Measurements from ENCODE around the gene UPF3A. TPM values are rescaled to one million over a fixed set of nuclear protein-coding genes. Genes with fewer than 3 reads are reported as not detected.

The UPF3A gene, protein sequence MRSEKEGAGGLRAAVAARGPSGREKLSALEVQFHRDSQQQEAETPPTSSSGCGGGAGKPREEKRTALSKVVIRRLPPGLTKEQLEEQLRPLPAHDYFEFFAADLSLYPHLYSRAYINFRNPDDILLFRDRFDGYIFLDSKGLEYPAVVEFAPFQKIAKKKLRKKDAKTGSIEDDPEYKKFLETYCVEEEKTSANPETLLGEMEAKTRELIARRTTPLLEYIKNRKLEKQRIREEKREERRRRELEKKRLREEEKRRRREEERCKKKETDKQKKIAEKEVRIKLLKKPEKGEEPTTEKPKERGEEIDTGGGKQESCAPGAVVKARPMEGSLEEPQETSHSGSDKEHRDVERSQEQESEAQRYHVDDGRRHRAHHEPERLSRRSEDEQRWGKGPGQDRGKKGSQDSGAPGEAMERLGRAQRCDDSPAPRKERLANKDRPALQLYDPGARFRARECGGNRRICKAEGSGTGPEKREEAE
- 10 to 100 TPM; 27.5 to 63.6 (median 38.6) TPM for total RNA-seq
- 100 to 1,000 TPM in 1 of 3 donors, 10 to 100 TPM in 2; 47.5 to 130 (median 78.6) TPM for polyA plus RNA-seq
- long read RNA-seq, donor 1, partial matches to known transcripts = 11 of 24 reads
- long read RNA-seq, donor 1, other reads (novel, unspliced or antisense) = 0 of 24 reads
- long read RNA-seq, donor 2, transcript UPF3A-205 (3 exons, 423 nt) = major isoform, 17 of 39 reads
- long read RNA-seq, donor 2, transcript UPF3A-207 (4 exons, 678 nt) = minor isoform, 6 of 39 reads
- long read RNA-seq, donor 2, partial matches to known transcripts = 11 of 39 reads
- long read RNA-seq, donor 2, other reads (novel, unspliced or antisense) = 0 of 39 reads
- long read RNA-seq, donor 3, transcript UPF3A-205 (3 exons, 423 nt) = major isoform, 7 of 8 reads
- long read RNA-seq, donor 3, partial matches to known transcripts = 0 of 8 reads
- long read RNA-seq, donor 3, other reads (novel, unspliced or antisense) = 0 of 8 reads
- long read RNA-seq, donor 4, partial matches to known transcripts = 21 of 31 reads
- long read RNA-seq, donor 4, other reads (novel, unspliced or antisense) = 7 of 31 reads
- long read RNA-seq, donor 5, transcript UPF3A-202 (10 exons, 2,387 nt) = major isoform, 24 of 118 reads
- long read RNA-seq, donor 5, transcript UPF3A-209 (2 exons, 494 nt) = minor isoform, 11 of 118 reads
- long read RNA-seq, donor 5, transcript UPF3A-201 (9 exons, 2,235 nt) = minor isoform, 11 of 118 reads
- long read RNA-seq, donor 5, partial matches to known transcripts = 37 of 118 reads
- long read RNA-seq, donor 5, other reads (novel, unspliced or antisense) = 35 of 118 reads
- long read RNA-seq, donor 6, partial matches to known transcripts = 23 of 35 reads
- long read RNA-seq, donor 6, other reads (novel, unspliced or antisense) = 8 of 35 reads
- long read RNA-seq, donor 7, transcript UPF3A-205 (3 exons, 423 nt) = major isoform, 7 of 10 reads
- long read RNA-seq, donor 7, partial matches to known transcripts = 0 of 10 reads
- long read RNA-seq, donor 7, other reads (novel, unspliced or antisense) = 0 of 10 reads
- long read RNA-seq, donor 8, transcript UPF3A-205 (3 exons, 423 nt) = major isoform, 15 of 30 reads
- long read RNA-seq, donor 8, partial matches to known transcripts = 7 of 30 reads
- long read RNA-seq, donor 8, other reads (novel, unspliced or antisense) = 0 of 30 reads
- long read RNA-seq, donor 9, transcript UPF3A-205 (3 exons, 423 nt) = major isoform, 11 of 13 reads
- long read RNA-seq, donor 9, partial matches to known transcripts = 0 of 13 reads
- long read RNA-seq, donor 9, other reads (novel, unspliced or antisense) = 0 of 13 reads
- long read RNA-seq, donor 10, transcript UPF3A-205 (3 exons, 423 nt) = major isoform, 5 of 15 reads
- long read RNA-seq, donor 10, partial matches to known transcripts = 5 of 15 reads
- long read RNA-seq, donor 10, other reads (novel, unspliced or antisense) = 0 of 15 reads

DNA sequence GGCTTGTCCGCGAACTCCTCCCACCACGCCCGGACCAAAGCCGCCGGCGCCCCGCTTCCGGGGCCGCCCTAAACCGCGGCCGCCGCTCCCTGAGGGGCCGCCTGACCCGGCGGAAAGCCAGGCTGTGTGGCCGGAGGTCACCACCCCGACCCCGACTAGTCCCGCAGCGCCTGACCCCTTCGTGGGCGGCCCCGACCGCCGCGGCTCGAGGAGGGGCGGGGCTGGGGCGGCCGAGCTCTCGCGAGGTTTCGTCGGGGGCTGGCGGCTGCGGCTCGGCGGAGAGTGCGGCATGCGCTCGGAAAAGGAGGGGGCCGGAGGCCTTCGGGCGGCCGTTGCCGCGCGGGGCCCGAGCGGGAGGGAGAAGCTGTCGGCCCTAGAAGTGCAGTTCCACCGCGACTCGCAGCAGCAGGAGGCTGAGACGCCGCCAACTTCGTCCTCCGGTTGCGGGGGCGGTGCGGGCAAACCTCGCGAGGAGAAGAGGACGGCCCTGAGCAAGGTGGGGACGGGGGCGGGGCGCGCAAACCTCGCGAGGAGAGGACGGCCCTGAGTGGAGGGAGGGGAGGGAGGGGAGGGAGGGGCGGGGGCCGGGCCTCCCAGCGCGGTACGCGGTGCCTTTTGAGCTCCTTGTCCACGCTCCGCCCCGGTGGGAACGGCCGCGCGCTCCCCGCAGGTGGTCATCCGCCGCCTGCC is at the start of gene UPF3A:
Gene UPF3A (plus strand): TSS at position 251 of the 690 bp plus-strand sequence. CDS start 39 bp downstream, at position 290.
- 0 to 1% (median 0%) methylated on average over 8 to 86 of the region's 89 CpGs; no CpG with 5 or more reads in 1 of the 4 donors for WGBS, 4 donors
- H3K36me3 ChIP-seq (replicated peaks in 1 of 2) = peaks cover 0 to 4% of the 10 kb centered on the region in 2 donors
- H3K4me3 ChIP-seq = peak within 1 kb of the TSS; percentile 57 to 91 (median 66)
- intact Hi-C loops (cut with DNase I) = no loop called here
- peak; percentile 91 to 94 (median 92) for DNase-seq
- TF ChIP-seq, protein P1, sequence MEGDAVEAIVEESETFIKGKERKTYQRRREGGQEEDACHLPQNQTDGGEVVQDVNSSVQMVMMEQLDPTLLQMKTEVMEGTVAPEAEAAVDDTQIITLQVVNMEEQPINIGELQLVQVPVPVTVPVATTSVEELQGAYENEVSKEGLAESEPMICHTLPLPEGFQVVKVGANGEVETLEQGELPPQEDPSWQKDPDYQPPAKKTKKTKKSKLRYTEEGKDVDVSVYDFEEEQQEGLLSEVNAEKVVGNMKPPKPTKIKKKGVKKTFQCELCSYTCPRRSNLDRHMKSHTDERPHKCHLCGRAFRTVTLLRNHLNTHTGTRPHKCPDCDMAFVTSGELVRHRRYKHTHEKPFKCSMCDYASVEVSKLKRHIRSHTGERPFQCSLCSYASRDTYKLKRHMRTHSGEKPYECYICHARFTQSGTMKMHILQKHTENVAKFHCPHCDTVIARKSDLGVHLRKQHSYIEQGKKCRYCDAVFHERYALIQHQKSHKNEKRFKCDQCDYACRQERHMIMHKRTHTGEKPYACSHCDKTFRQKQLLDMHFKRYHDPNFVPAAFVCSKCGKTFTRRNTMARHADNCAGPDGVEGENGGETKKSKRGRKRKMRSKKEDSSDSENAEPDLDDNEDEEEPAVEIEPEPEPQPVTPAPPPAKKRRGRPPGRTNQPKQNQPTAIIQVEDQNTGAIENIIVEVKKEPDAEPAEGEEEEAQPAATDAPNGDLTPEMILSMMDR (IDR thresholded peaks at IDR 0.05) = no peak
- peak; percentile 72 to 86 for TF ChIP-seq POLR2A (IDR thresholded peaks at IDR 0.05)
- H3K27ac ChIP-seq = peak within 1 kb of the TSS; percentile 97 to 99 (median 98)
- peaks cover 15 to 26% of the 10 kb centered on the region in 2 donors for H3K4me1 ChIP-seq (replicated peaks in 1 of 2)
- H3K9me3 ChIP-seq (replicated peaks in 1 of 3) = no peaks in the 10 kb centered on the region
- H3K27me3 ChIP-seq = no peaks in the 10 kb centered on the region

DNA sequence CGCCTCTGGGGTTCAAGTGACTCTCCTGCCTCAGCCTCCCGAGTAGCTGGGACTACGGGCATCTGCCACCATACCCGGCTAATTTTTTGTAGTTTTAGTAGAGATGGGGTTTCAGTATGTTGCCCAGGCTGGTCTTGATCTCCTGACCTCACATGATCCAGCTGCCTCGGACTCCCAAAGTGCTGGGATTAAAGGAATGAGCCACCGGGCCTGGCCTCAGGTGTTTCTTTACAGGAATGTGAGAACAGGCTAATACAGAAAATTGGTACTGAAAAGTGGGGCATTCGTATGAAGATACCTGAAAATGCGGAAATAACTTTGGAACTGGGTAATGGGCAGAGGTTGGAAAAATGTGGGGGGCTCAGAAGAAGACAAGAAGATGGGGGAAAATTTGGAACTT is 49.5 kb upstream of the UPF3A start:
- intact Hi-C loops (cut with DNase I) = no loop called here
- no peak for DNase-seq
- Histone ChIP-seq H3K4me3 (no peak overlapping the region), H3K27ac (no peak overlapping the region), H3K9me3 (replicated peaks in 1 of 3) (no peaks in the 10 kb centered on the region), H3K4me1 (replicated peaks in 1 of 2) (peaks cover 6 to 17% of the 10 kb centered on the region in 2 donors), H3K27me3 (peaks cover 20% of the 10 kb centered on the region), H3K36me3 (replicated peaks in 1 of 2) (peaks cover 0 to 3% of the 10 kb centered on the region in 2 donors)
- no peak for TF ChIP-seq POLR2A (IDR thresholded peaks at IDR 0.05)
- TF ChIP-seq, protein P1 (IDR thresholded peaks at IDR 0.05) = no peak
- 67 to 73% (median 71%) methylated on average over 8 of the region's 8 CpGs for WGBS, 4 donors

DNA sequence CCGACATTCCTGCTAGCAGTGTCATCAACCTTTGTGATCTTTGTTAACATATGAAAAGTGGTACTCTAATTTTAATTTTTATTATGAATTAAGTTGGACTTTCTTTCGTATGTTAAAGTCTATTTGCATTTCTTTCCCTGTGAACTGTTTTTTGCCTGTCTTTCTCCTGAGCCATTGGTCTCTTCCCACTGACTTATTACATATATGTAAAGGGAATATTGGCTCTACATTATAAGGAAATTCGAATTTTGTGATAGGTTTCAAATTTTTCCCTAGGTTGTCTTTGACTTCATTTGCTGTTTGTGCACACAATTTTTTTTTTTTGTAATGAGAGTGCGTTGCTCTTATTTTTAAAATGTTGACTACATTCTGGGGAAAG is 47.1 kb upstream of the UPF3A start:
- intact Hi-C loops (cut with DNase I) = no loop called here
- Histone ChIP-seq H3K4me1 (replicated peaks in 1 of 2) (peaks cover 6 to 17% of the 10 kb centered on the region in 2 donors), H3K9me3 (replicated peaks in 1 of 3) (no peaks in the 10 kb centered on the region), H3K27me3 (peaks cover 2% of the 10 kb centered on the region), H3K4me3 (peak overlapping the region in 2 of 4 donors; percentile 55 to 81), H3K36me3 (replicated peaks in 1 of 2) (peaks cover 0 to 26% of the 10 kb centered on the region in 2 donors), H3K27ac (peak overlapping the region in 4 of 5 donors; percentile 68 to 94 (median 78))
- WGBS, 4 donors = 53 to 61% (median 58%) methylated on average over 4 of the region's 4 CpGs
- DNase-seq = no peak
- no peak for TF ChIP-seq POLR2A (IDR thresholded peaks at IDR 0.05)
- TF ChIP-seq, protein P1 (IDR thresholded peaks at IDR 0.05) = no peak
